Fibroblast of mammary gland (primary cell): ENCODE data around the gene ABHD2.

Experiments used
- DNase-seq: peaks from one replicate; pipeline ENCODE4 v3.0.0-alpha.2; 2010; ENCODE audit warnings: low read depth
- H3K4me3 ChIP-seq: 2 replicates; pipeline ENCODE4 v1.5.1; 2011; ENCODE audit warnings: low read depth, mild to moderate bottlenecking, low read length, moderate library complexity; ENCODE audit not compliant: control insufficient read depth
- TF ChIP-seq, protein P1 (sequence below): conservative IDR thresholded peaks from 2 replicates; pipeline ENCODE4 v1.5.1; 2011; ENCODE audit warnings: low read depth, low read length, inconsistent platforms; ENCODE audit not compliant: control insufficient read depth, insufficient read depth

ABHD2 gene

DNA sequence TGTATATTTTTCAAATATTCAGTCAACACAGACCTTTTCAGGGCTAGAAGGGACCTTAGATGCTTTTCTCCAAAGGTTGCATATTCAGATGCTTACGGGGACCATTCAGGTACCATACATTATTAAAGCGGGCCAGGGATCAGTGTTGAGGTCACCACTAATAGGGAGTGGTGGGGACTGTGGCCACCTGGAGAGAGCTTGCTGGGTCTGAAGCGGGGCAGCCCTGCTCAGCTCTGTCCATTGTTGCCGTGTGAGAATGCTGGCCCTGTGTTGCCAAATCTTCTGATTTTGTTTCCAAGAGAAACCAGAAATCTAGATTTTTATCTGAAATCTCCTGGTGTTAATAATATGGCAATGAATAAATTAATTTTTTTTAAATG is 23.7 kb downstream of the ABHD2 start:
- DNase-seq = no peak
- no peak overlapping the region for H3K4me3 ChIP-seq
- TF ChIP-seq, protein P1, sequence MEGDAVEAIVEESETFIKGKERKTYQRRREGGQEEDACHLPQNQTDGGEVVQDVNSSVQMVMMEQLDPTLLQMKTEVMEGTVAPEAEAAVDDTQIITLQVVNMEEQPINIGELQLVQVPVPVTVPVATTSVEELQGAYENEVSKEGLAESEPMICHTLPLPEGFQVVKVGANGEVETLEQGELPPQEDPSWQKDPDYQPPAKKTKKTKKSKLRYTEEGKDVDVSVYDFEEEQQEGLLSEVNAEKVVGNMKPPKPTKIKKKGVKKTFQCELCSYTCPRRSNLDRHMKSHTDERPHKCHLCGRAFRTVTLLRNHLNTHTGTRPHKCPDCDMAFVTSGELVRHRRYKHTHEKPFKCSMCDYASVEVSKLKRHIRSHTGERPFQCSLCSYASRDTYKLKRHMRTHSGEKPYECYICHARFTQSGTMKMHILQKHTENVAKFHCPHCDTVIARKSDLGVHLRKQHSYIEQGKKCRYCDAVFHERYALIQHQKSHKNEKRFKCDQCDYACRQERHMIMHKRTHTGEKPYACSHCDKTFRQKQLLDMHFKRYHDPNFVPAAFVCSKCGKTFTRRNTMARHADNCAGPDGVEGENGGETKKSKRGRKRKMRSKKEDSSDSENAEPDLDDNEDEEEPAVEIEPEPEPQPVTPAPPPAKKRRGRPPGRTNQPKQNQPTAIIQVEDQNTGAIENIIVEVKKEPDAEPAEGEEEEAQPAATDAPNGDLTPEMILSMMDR = no peak

DNA sequence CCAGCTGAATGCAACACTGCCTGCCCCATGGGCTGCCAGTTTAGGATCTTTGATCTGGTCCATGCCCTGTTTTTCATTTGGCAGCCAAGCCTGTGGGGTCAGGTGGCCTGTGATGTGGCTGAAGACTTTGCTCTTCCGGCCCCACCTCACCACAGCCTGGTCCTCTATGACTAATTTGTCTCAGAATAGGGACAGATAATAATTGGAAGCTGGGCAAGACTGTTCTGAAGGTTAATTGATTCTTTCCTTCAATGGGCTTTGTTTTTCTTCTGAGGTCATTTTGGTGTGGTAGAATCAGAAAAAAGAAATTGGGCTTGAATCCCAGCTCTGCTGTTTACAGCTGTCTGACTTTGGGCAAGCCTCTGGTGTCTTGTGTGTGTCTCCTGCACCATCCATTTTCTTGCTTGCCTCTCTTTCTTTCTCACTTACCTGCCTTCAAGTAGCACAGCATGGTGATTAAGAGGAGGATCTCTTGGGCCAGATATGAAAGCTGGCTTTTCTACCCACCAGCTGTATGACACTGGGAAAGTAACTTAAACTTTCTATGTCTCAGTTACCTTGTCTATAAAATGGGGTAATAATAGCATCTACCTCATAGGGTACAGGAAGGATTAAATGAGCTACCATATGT is 24.2 kb downstream of the ABHD2 start:
- DNase-seq = peak; percentile 72

DNA sequence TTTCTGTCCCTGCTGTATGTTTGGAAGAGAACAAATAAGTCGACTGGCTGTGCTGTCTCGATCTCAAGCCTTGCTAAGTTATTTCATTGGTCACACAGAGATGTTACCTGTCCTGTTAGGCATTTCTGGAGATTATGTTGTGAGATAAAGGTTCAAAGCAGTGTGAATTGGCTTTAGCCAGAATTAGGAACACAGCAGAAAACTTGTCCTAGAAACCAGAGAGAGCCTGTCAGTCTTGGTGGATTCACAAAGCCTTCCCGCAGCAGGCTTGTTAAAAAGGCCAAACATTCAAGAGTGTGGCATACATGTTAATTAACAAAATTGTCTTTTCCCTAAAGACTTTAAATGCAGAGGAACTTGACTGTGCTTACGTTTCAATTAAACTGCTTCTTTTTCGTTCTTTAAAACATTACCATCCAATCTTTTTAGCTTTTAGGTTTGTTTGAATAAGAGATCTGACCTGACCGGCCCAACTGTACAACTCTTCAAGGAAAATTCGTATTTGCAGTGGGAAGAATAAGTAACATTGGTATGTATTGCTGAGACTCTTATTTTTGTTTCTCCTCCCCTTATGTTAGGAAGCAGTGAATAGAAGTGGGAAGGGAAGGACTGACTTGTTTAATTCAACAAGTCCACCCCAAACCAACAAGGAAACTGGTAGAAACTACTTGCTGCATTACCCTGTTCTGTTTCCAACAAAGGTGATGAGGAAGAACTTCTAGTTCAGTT is 25.2 kb downstream of the ABHD2 start:
- DNase-seq = no peak
- no peak overlapping the region for H3K4me3 ChIP-seq
- TF ChIP-seq, protein P1 = no peak

More for the DNA sequence above, 24.2 kb downstream of the ABHD2 start:
- no peak overlapping the region for H3K4me3 ChIP-seq
- TF ChIP-seq, protein P1 = no peak

DNA sequence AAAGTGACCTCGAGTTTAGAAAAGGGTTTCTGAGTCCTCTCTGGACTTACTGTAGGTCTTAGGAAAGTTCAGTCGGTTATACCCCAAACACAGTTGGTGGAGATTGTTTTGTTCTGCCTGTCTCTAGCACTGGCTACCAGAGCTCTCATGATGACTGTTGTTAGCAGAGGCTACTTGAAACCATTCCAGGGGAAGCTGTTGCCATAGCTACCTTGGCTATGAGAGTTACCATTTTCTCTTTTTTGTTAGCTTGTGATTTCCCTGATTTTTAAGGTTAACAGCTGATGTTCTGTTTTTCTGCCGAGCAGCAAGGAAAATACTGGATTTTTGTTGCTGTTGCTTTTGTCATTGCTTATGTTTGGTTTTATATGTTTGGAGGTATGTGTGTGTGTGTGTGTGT is 26.7 kb downstream of the ABHD2 start:
- TF ChIP-seq, protein P1 = no peak
- no peak overlapping the region for H3K4me3 ChIP-seq
- peak; percentile 63 for DNase-seq

DNA sequence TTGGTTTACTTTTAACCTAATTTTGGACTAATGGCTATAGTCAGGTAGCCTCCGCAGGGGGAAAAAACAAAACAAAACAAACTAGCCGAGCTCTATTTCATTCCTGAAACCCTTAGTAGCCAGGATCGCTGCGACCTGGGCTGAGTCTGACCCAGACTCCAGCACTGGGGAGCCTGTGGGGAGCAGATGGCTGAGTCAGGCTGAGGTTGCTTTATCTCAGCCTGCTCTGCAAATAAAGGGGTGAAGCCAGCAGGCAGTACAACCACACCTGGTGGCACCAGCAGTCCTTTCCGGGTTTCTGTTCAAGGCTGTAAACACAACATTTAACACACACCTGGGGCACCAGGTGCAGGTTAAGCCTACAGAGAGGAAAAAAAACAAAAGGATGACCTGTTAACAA is 27.3 kb downstream of the ABHD2 start:
- DNase-seq = no peak
- no peak overlapping the region for H3K4me3 ChIP-seq
- TF ChIP-seq, protein P1 = no peak

DNA sequence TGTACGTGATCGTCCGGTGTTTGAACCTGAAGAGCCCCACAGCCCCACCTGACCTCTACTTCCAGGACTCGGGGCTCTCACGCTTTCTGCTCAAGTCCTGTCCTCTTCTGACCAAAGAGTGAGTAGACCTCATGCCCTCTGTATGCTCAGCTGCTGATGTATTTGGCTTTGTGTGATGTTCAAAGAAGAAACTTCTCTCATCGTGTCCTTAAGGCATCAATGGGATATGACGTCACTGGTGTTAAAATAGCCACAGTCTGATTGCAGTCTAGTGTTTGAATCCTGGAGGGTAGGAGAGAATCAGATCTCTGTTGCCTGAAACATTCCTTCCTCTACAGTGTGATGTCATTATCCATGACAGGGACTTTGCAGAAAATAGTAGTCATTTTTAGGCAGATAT is 28.1 kb downstream of the ABHD2 start:
- H3K4me3 ChIP-seq = no peak overlapping the region
- TF ChIP-seq, protein P1 = no peak
- DNase-seq = no peak

DNA sequence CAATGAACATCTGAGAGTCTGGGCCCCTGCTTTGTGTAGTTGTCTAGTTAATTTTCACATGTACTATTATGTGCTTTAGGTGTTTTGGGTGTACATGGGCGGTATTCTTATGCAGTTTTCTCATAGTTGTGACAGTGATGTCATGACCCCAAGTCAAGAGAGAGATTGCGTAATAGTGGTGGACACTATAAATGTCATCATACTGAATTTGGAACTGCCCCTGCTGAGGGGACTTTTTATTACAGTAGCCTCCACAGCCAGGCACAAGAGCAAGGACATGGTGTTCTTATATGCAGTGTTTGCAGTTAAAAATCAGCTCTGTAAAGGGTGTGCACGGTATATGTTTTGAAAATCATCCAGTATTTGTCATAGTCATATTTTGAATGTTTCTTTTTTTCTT is 29.5 kb downstream of the ABHD2 start:
- no peak for DNase-seq

More for the DNA sequence above, 29.5 kb downstream of the ABHD2 start:
- TF ChIP-seq, protein P1 = no peak
- H3K4me3 ChIP-seq = no peak overlapping the region
